SU-DHL-6 (cell line): ENCODE results near the gene MTA2.

Experiments
- H2AFZ ChIP-seq: fragments of 200-600 bp; sonication (generic); 2 replicates; pipeline ENCODE4 v1.6.1; 2014; ENCODE audit warnings: low read depth, mild to moderate bottlenecking, moderate library complexity, mixed read lengths, antibody characterized with exemption, low read length; ENCODE audit not compliant: severe bottlenecking
- H3F3A ChIP-seq: fragments of 200-600 bp; shearing (Covaris generic); 2 replicates; pipeline ENCODE4 v1.6.0; 2016; ENCODE audit warnings: antibody characterized with exemption, mild to moderate bottlenecking; ENCODE audit not compliant: insufficient read depth
- H3K27ac ChIP-seq: fragments of 200-600 bp; sonication (generic); 2 replicates; pipeline ENCODE4 v1.5.1; 2016; ENCODE audit warnings: low read depth, mild to moderate bottlenecking, low read length, moderate library complexity, mixed read lengths
- H3K27me3 ChIP-seq: fragments of 200-600 bp; sonication (generic), shearing (Covaris generic); 2 replicates; pipeline ENCODE4 v1.6.0; 2014; ENCODE audit warnings: mild to moderate bottlenecking, low read length
- H3K36me3 ChIP-seq: fragments of 200-600 bp; sonication (generic); 2 replicates; pipeline ENCODE4 v1.6.1; 2014; ENCODE audit warnings: mild to moderate bottlenecking, low read length, mixed read lengths
- H3K4me2 ChIP-seq: fragments of 300-600, 200-600 bp; shearing (Covaris generic), sonication (generic); 2 replicates; pipeline ENCODE4 v1.6.0; 2014; ENCODE audit warnings: low read length, low read depth, mild to moderate bottlenecking; ENCODE audit not compliant: poor library complexity, severe bottlenecking
- H3K4me3 ChIP-seq: fragments of 200-600 bp; sonication (generic); 2 replicates; pipeline ENCODE4 v1.5.1; 2014; ENCODE audit warnings: antibody characterized with exemption, low read length, mild to moderate bottlenecking, mixed read lengths; ENCODE audit not compliant: insufficient read depth, poor library complexity, severe bottlenecking
- H3K79me2 ChIP-seq: fragments of 200-600 bp; sonication (generic); 2 replicates; pipeline ENCODE4 v1.6.1; 2014; ENCODE audit warnings: mild to moderate bottlenecking, low read length, moderate library complexity; ENCODE audit not compliant: insufficient read depth
- H3K9ac ChIP-seq: fragments of 200-600 bp; sonication (generic); 2 replicates; pipeline ENCODE4 v1.7.0; 2014; ENCODE audit warnings: mild to moderate bottlenecking, low read length
- H3K9me2 ChIP-seq: fragments of 200-600 bp; sonication (generic); replicated peaks from 2 replicates; pipeline ENCODE4 v1.6.1; 2014; ENCODE audit warnings: low read length; ENCODE audit not compliant: insufficient read depth
- H3K9me3 ChIP-seq: fragments of 200-600 bp; sonication (generic); 2 replicates; pipeline ENCODE4 v1.6.1; 2014; ENCODE audit warnings: low read length, mixed read lengths; ENCODE audit not compliant: insufficient read depth
- H4K20me1 ChIP-seq: fragments of 200-600 bp; sonication (generic); 2 replicates; pipeline ENCODE4 v1.6.1; 2014; ENCODE audit warnings: low read depth, mild to moderate bottlenecking, antibody characterized with exemption, low read length, moderate library complexity, mixed read lengths
- CTCF ChIP-seq: fragments of 200-600 bp; sonication (generic); IDR thresholded peaks from one replicate; pipeline ENCODE4 v1.5.1; 2017; ENCODE audit warnings: antibody characterized with exemption, mild to moderate bottlenecking, low read length, moderate library complexity; ENCODE audit not compliant: insufficient read depth, poor library complexity, severe bottlenecking
- EZH2phosphoT487 ChIP-seq: fragments of 200-600 bp; sonication (generic), shearing (Covaris generic); conservative IDR thresholded peaks from 2 replicates; pipeline ENCODE4 v1.6.1; 2018; ENCODE audit warnings: mild to moderate bottlenecking, antibody characterized with exemption, low read length, moderate library complexity, mixed read lengths

MTA2 gene

GRCh38 chr11:62604460-62605120 lies 2.9 kb upstream of the MTA2 start:
- no peak overlapping the region for H3K9ac ChIP-seq
- TF ChIP-seq CTCF (no peak), EZH2phosphoT487 (no peak)
- no peaks in the 10 kb centered on the region for H3K9me3 ChIP-seq
- no peaks in the 10 kb centered on the region for H3K27me3 ChIP-seq
- H3K36me3 ChIP-seq: peaks cover 7% of the 10 kb centered on the region; the same call in 1 of the 2 replicates
- no peak overlapping the region for H2AFZ ChIP-seq
- no peaks in the 10 kb centered on the region for H4K20me1 ChIP-seq
- no peak overlapping the region for H3K4me2 ChIP-seq
- no peaks in the 10 kb centered on the region for H3K9me2 ChIP-seq
- no peak overlapping the region for H3K27ac ChIP-seq
- H3K79me2 ChIP-seq: peaks cover 19% of the 10 kb centered on the region
- peaks cover 8% of the 10 kb centered on the region for H3F3A ChIP-seq
- no peak overlapping the region for H3K4me3 ChIP-seq

- no peak overlapping the region for H3K27ac ChIP-seq
- no peaks in the 10 kb centered on the region for H3K9me3 ChIP-seq
- no peak overlapping the region for H3K9ac ChIP-seq
- no peak overlapping the region for H3K4me2 ChIP-seq
- no peaks in the 10 kb centered on the region for H4K20me1 ChIP-seq
- H3K27me3 ChIP-seq: no peaks in the 10 kb centered on the region
- TF ChIP-seq EZH2phosphoT487 (no peak), CTCF (no peak)
- H3K36me3 ChIP-seq: peaks cover 11% of the 10 kb centered on the region; the same call in 1 of the 2 replicates
- H3K9me2 ChIP-seq: no peaks in the 10 kb centered on the region
- no peak overlapping the region for H2AFZ ChIP-seq
- H3K79me2 ChIP-seq: peaks cover 25% of the 10 kb centered on the region
- peaks cover 14% of the 10 kb centered on the region for H3F3A ChIP-seq
- no peak overlapping the region for H3K4me3 ChIP-seq
Observed at GRCh38 chr11:62603776-62604299, 2.2 kb upstream of the MTA2 start.

GRCh38 chr11:62603072-62603408 lies 1.4 kb upstream of the MTA2 start:
- no peaks in the 10 kb centered on the region for H3K9me2 ChIP-seq
- no peak overlapping the region for H3K9ac ChIP-seq
- peaks cover 18% of the 10 kb centered on the region; the same call in 1 of the 2 replicates for H3K36me3 ChIP-seq
- TF ChIP-seq EZH2phosphoT487: no peak
- H2AFZ ChIP-seq: no peak overlapping the region
- peaks cover 33% of the 10 kb centered on the region for H3K79me2 ChIP-seq
- H3K4me3 ChIP-seq: no peak overlapping the region
- no peaks in the 10 kb centered on the region for H3K27me3 ChIP-seq
- H4K20me1 ChIP-seq: no peaks in the 10 kb centered on the region
- H3K9me3 ChIP-seq: no peaks in the 10 kb centered on the region
- H3K27ac ChIP-seq: no peak overlapping the region
- no peak overlapping the region for H3K4me2 ChIP-seq
- H3F3A ChIP-seq: peaks cover 20% of the 10 kb centered on the region
